IMR-90 (cell line): ENCODE measurements around the gene CTNNBIP1. TPM values are rescaled to one million over a fixed set of nuclear protein-coding genes. Genes with fewer than 3 reads are reported as not detected.

ENCODE experiments used
- ATAC-seq: fragments of 200-7000 bp; cut with Tn5 transposase; 2 replicates; pipeline ENCODE4 v1.9.1; 2020; ENCODE audit warnings: low read depth, mild to moderate bottlenecking, moderate library complexity
- BruUV-seq: library from RNA; stranded (reverse); fragments of 400-500 nt; replicated peaks from 2 replicates; lab custom pipeline; 2021; lab: Mats Ljungman, UMichigan
- CTCF ChIA-PET: fragments of 300-600 bp; formaldehyde crosslinking; extraction: SDS; loops from one replicate; lab custom pipeline; 2021; ENCODE audit warnings: antibody characterized with exemption; lab: Yijun Ruan, JAX
- POLR2A ChIA-PET: fragments of 300-600 bp; sonication (Branson Sonifier 250); formaldehyde crosslinking; loops from one replicate; lab custom pipeline; 2022; ENCODE audit warnings: antibody characterized with exemption; ENCODE audit not compliant: unreplicated experiment; lab: Charles Lee
- DNase-seq: peaks from one replicate; pipeline ENCODE4 v3.0.0; 2013
- H2AFZ ChIP-seq: replicated peaks from 2 replicates; pipeline ENCODE3; 2013; ENCODE audit warnings: low read length, mild to moderate bottlenecking; ENCODE audit not compliant: poor library complexity
- H2AK5ac ChIP-seq: 2 replicates; pipeline ENCODE4 v1.6.1; 2013; ENCODE audit warnings: low read depth, low read length, inconsistent platforms
- H2AK9ac ChIP-seq: replicated peaks from 2 replicates; pipeline ENCODE3; 2013; ENCODE audit warnings: mild to moderate bottlenecking, low read depth, low read length, moderate library complexity; ENCODE audit not compliant: poor library complexity
- H2BK120ac ChIP-seq: 2 replicates; pipeline ENCODE4 v1.6.1; 2013; ENCODE audit warnings: low read depth, low read length, inconsistent platforms
- H2BK15ac ChIP-seq: 3 replicates; pipeline ENCODE4 v1.6.1; 2013; ENCODE audit warnings: low read depth, low read length, inconsistent platforms
- H2BK20ac ChIP-seq: 2 replicates; pipeline ENCODE4 v1.6.1; 2013; ENCODE audit warnings: low read depth, mild to moderate bottlenecking, inconsistent platforms, low read length, moderate library complexity
- H2BK5ac ChIP-seq: 2 replicates; pipeline ENCODE4 v1.6.1; 2013; ENCODE audit warnings: mild to moderate bottlenecking, low read depth, low read length, inconsistent platforms; ENCODE audit not compliant: poor library complexity, severe bottlenecking
- H3K14ac ChIP-seq: replicated peaks from 2 replicates; pipeline ENCODE4 v1.6.1; 2013; ENCODE audit warnings: low read depth, low read length, inconsistent platforms
- H3K18ac ChIP-seq: 2 replicates; pipeline ENCODE4 v1.6.1; 2013; ENCODE audit warnings: low read depth, low read length, control low read depth
- H3K23ac ChIP-seq: 2 replicates; pipeline ENCODE4 v1.6.1; 2013; ENCODE audit warnings: low read depth, low read length, inconsistent platforms
- H3K27ac ChIP-seq: 2 replicates; pipeline ENCODE4 v1.5.1; 2013; ENCODE audit warnings: mild to moderate bottlenecking, control low read depth, low read length; ENCODE audit not compliant: insufficient read depth
- H3K27me3 ChIP-seq: 2 replicates; pipeline ENCODE4 v1.6.1; 2013; ENCODE audit warnings: low read length; ENCODE audit not compliant: control insufficient read depth, insufficient read depth
- H3K36me3 ChIP-seq: 2 replicates; pipeline ENCODE4 v1.6.1; 2013; ENCODE audit warnings: low read length, mixed read lengths; ENCODE audit not compliant: control insufficient read depth, insufficient read depth
- H3K4ac ChIP-seq: 2 replicates; pipeline ENCODE4 v1.6.1; 2013; ENCODE audit warnings: low read depth, low read length, inconsistent platforms
- H3K4me1 ChIP-seq: 2 replicates; pipeline ENCODE4 v1.6.1; 2013; ENCODE audit warnings: low read length, mixed read lengths; ENCODE audit not compliant: control insufficient read depth, insufficient read depth
- H3K4me2 ChIP-seq: 2 replicates; pipeline ENCODE4 v1.6.1; 2013; ENCODE audit warnings: low read depth, mild to moderate bottlenecking, control low read depth, low read length, moderate library complexity
- H3K4me3 ChIP-seq: 2 replicates; pipeline ENCODE4 v1.5.1; 2013; ENCODE audit warnings: low read depth, mild to moderate bottlenecking, control low read depth, low read length, moderate library complexity; ENCODE audit not compliant: insufficient read depth
- H3K56ac ChIP-seq: 2 replicates; pipeline ENCODE4 v1.6.1; 2013; ENCODE audit warnings: low read length, inconsistent platforms; ENCODE audit not compliant: insufficient read depth; ENCODE audit errors: extremely low read depth
- H3K79me1 ChIP-seq, 2 experiments: 2 replicates each; pipeline ENCODE4 v1.6.1; 2013; ENCODE audit warnings: low read length in 2 of 2, inconsistent platforms in 1 of 2, low read depth in 1 of 2
- H3K9ac ChIP-seq: 2 replicates; pipeline ENCODE4 v1.6.1; 2013; ENCODE audit warnings: low read depth, low read length, control low read depth
- H3K9me1 ChIP-seq: 2 replicates; pipeline ENCODE4 v1.6.1; 2013; ENCODE audit warnings: low read length, inconsistent platforms; ENCODE audit not compliant: insufficient read depth
- H3K9me3 ChIP-seq: 2 replicates; pipeline ENCODE4 v1.6.1; 2013; ENCODE audit warnings: low read length; ENCODE audit not compliant: control insufficient read depth, insufficient read depth
- H4K20me1 ChIP-seq: 2 replicates; pipeline ENCODE4 v1.6.1; 2013; ENCODE audit warnings: low read length, inconsistent platforms; ENCODE audit not compliant: insufficient read depth
- H4K5ac ChIP-seq: 2 replicates; pipeline ENCODE4 v1.6.1; 2013; ENCODE audit warnings: mild to moderate bottlenecking, low read depth, low read length, control low read depth
- H4K8ac ChIP-seq, 2 experiments: 2 replicates each; pipeline ENCODE4 v1.6.1; 2013; ENCODE audit warnings: low read depth in 2 of 2, low read length in 2 of 2, control low read depth in 1 of 2, inconsistent platforms in 1 of 2
- H4K91ac ChIP-seq: 2 replicates; pipeline ENCODE4 v1.6.1; 2013; ENCODE audit warnings: low read depth, low read length, inconsistent platforms; ENCODE audit not compliant: insufficient read depth
- BHLHE40 ChIP-seq: fragments of 150-350 bp; IDR thresholded peaks from 2 replicates; pipeline ENCODE4 v1.6.1; 2016; ENCODE audit warnings: mild to moderate bottlenecking, low read depth, low read length
- CHD1 ChIP-seq: IDR thresholded peaks from 2 replicates; pipeline ENCODE4 v1.6.1; 2012; ENCODE audit warnings: low read depth, low read length, improper control_type of control experiment
- CTCF ChIP-seq: conservative IDR thresholded peaks from 2 replicates; pipeline ENCODE4 v1.5.1; 2012; ENCODE audit warnings: mild to moderate bottlenecking, low read depth, low read length, improper control_type of control experiment
- FOS ChIP-seq: fragments of 150-350 bp; IDR thresholded peaks from 2 replicates; pipeline ENCODE4 v1.6.1; 2016; ENCODE audit warnings: low read depth, low read length
- MAFK ChIP-seq: IDR thresholded peaks from 2 replicates; pipeline ENCODE4 v1.6.1; 2012; ENCODE audit warnings: low read depth, low read length, improper control_type of control experiment
- RFX5 ChIP-seq: IDR thresholded peaks from 2 replicates; pipeline ENCODE4 v1.8.0; 2012; ENCODE audit warnings: low read depth, mild to moderate bottlenecking, low read length, moderate library complexity
- USF2 ChIP-seq: fragments of 150-350 bp; IDR thresholded peaks from 2 replicates; pipeline ENCODE4 v1.6.1; 2017; ENCODE audit warnings: mild to moderate bottlenecking, antibody characterized with exemption, low read length, low read depth
- WGBS, 2 experiments: methylation state at CpG; one replicate each; pipeline versions ENCODE4 v1.1.5 to v1.1.7; 2013; ENCODE audit warnings: missing lambda C conversion rate in 2 of 2; ENCODE audit not compliant: insufficient read length in 1 of 2; ENCODE audit errors: extremely low coverage in 2 of 2; 5-methylcytosine and 5-hydroxymethylcytosine counted together
- dilution Hi-C: fragments of 300-500 bp; cut with HindIII; formaldehyde crosslinking; loops from one replicate; pipeline ENCODE4 v1.14.3; 2018; ENCODE audit warnings: low sequenced_read_pairs; ENCODE audit not compliant: unreplicated experiment
- in situ Hi-C: fragments of 300-500 bp; cut with MboI; formaldehyde crosslinking; loops from 3 replicates; pipeline ENCODE4 v1.14.3; 2019; ENCODE audit warnings: low sequenced_read_pairs, inconsistent platforms, mixed read lengths
- intact Hi-C: fragments of 100-400 bp; cut with micrococcal nuclease; formaldehyde crosslinking; loops from 2 replicates; pipeline ENCODE4 v1.10.0; 2022
- polyA plus RNA-seq, 3 experiments: library from polyadenylated mRNA; depleted of rRNA; stranded (reverse); fragments of >200 nt; gene quantifications; 2 replicates each; pipeline ENCODE4 v1.2.3, GENCODE V29; 2012; ENCODE audit warnings: low replicate concordance in 1 of 3
- total RNA-seq: library from RNA; depleted of rRNA; stranded (reverse); fragments of >200 nt; gene quantifications from 2 replicates; pipeline ENCODE4 v1.2.3, GENCODE V29; 2012

Gene CTNNBIP1
- total and polyA plus RNA-seq, 2 of the 4 experiments (the other 2 are of a cell fraction), result 24.7 to 28.5 TPM

GRCh38 chr1:9920606-9921005, 10.5 kb upstream of the CTNNBIP1 start:
- no peak overlapping the region for H2BK15ac ChIP-seq
- H4K20me1 ChIP-seq, result no peaks in the 10 kb centered on the region
- H3K79me1 ChIP-seq, result no peaks in the 10 kb centered on the region
- no peak overlapping the region for H3K4me2 ChIP-seq
- no peak overlapping the region for H3K18ac ChIP-seq
- no peak overlapping the region for H4K8ac ChIP-seq
- intact Hi-C loops, result no loop called here
- no peak overlapping the region for H4K91ac ChIP-seq
- no peaks in the 10 kb centered on the region for H3K9me1 ChIP-seq
- no peak overlapping the region for H3K14ac ChIP-seq
- WGBS, 2 experiments, result no CpG with 5 or more reads among the region's 5 CpGs
- no peak overlapping the region for H3K9ac ChIP-seq
- ATAC-seq (no peak), DNase-seq (no peak)
- no peak overlapping the region for H2AK9ac ChIP-seq
- ChIA-PET CTCF (no interaction called here), POLR2A (no interaction called here)
- TF ChIP-seq USF2 (no peak), RFX5 (no peak), CTCF (no peak), CHD1 (no peak), FOS (no peak), MAFK (no peak), BHLHE40 (no peak)
- H3K27ac ChIP-seq, result no peak overlapping the region
- no peaks in the 10 kb centered on the region for H3K4me1 ChIP-seq
- BruUV-seq, result no TSS peak
- no peaks in the 10 kb centered on the region for H3K27me3 ChIP-seq
- H2BK5ac ChIP-seq, result no peak overlapping the region
- no peak overlapping the region for H3K4me3 ChIP-seq
- H4K5ac ChIP-seq, result no peak overlapping the region
- no peak overlapping the region for H3K56ac ChIP-seq
- no peak overlapping the region for H2AFZ ChIP-seq
- no peak overlapping the region for H3K4ac ChIP-seq
- H2BK120ac ChIP-seq, result no peak overlapping the region
- no peaks in the 10 kb centered on the region for H3K36me3 ChIP-seq
- no peaks in the 10 kb centered on the region for H3K9me3 ChIP-seq
- dilution Hi-C loops, result no loop called here
- H2BK20ac ChIP-seq, result no peak overlapping the region
- no peak overlapping the region for H3K23ac ChIP-seq
- in situ Hi-C loops, result no loop called here
- H2AK5ac ChIP-seq, result no peak overlapping the region
